GM12865 (cell line): ENCODE results near the gene ZNF878.

Experiments used
- DNase-seq: peaks from one replicate; pipeline ENCODE4 v3.0.0; 2010; ENCODE audit warnings: low read depth
- H3K4me3 ChIP-seq: 2 replicates; pipeline ENCODE4 v1.5.1; 2011; ENCODE audit warnings: mild to moderate bottlenecking, low read depth, low read length, control low read depth
- CTCF ChIP-seq: IDR thresholded peaks from 2 replicates; pipeline ENCODE4 v1.5.1; 2011; ENCODE audit warnings: low read length, control low read depth, low read depth, inconsistent platforms; ENCODE audit not compliant: insufficient read depth; ENCODE audit errors: missing control alignments

Gene ZNF878

DNA sequence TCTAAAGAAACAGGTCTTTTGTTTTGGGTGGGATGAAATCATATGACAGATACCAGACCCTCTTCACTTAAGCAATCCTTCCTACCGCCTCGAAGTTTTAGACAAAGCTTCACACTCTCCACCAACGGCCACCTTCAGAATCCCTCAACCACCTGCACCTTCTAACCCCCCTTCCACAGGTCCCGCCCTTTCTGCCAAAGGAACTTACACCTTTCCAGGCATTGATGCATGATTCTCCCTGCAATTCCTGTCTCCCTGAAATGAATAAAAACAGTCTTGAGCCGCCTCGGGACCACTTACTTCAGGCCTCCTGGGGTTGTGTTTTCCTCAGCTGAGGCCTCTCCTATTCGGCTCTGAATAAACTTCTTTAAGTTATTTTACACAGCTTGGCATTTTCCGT lies 18.1 kb downstream of the ZNF878 start:
- TF ChIP-seq CTCF: no peak
- H3K4me3 ChIP-seq: peak overlapping the region; percentile 78
- no peak for DNase-seq

DNA sequence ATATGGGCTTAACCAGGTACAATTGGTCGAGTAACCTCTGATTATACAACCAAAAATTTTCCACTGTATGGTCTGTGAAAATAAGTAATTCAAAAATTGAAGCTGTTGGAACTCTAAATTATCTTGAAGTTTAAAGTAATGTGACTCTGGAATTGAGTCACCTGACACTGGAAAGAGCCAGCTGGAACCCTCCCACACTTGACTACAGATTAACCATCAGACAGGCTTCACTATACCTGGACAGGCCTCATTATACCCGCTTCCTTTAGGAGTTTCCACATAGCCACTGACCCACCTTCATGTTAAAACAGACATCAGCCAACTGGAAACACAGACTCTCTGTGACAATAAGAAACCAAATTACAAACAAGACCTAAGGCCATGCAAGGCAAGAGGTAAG lies 18.6 kb downstream of the ZNF878 start:
- no peak for TF ChIP-seq CTCF
- DNase-seq: no peak
- H3K4me3 ChIP-seq: no peak overlapping the region

DNA sequence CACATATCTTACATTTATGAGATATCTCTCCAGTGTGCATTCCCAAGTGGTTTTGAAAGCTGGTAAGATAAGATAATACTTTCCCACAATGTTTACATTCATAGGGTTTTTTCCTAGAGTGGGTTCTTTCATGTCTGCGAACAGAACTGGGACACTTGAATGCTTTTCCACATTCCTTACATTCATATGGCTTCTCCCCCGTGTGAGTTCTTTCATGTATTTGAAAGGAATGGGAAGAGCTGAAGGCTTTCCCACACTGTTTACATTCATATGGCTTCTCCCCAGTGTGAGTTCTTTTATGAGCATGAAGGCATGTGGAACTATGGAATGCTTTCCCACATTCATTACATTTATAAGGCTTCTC lies 37.0 kb downstream of the ZNF878 start:
- H3K4me3 ChIP-seq: no peak overlapping the region
- DNase-seq: no peak
- TF ChIP-seq CTCF: no peak

DNA sequence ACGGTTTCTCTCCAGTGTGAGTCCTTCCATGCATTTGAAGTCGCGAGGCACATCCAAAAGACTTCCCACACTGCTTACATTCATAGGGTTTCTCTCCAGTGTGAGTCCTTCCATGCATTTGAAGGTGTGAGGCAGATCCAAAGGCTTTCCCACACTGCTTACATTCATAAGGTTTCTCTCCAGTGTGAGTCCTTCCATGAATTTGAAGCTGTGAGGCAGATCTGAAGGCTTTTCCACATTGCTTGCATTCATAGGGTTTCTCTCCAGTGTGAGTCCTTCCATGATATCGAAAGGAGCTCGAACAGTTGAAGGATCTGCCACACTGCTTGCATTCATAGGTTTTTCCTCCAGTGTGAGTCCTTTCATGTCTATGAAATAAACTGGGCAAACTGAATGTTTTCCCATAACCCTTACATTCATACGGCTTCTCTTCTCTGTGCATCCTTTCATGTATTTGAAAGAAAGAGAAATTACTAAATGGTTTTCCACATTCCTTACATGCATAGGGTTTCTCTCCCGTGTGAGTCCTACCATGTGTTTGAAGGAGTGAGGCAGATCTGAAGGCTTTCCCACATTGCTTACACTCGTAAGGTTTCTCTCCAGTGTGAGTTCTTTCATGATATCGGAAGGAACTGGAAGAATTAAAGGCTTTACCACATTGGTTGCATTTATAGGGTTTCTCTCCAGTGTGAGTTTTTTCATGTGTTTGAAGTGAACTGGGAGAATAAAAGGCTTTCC lies 37.6 kb downstream of the ZNF878 start:
- TF ChIP-seq CTCF: no peak
- DNase-seq: no peak
- no peak overlapping the region for H3K4me3 ChIP-seq

GRCh38 chr19:12000152-12000981 lies 52.4 kb downstream of the ZNF878 start:
- peak; percentile 76 for DNase-seq
- TF ChIP-seq CTCF: no peak
- H3K4me3 ChIP-seq: no peak overlapping the region

- H3K4me3 ChIP-seq: no peak overlapping the region
- no peak for DNase-seq
Observed at GRCh38 chr19:11995174-11995573, 57.6 kb downstream of the ZNF878 start.

More at GRCh38 chr19:11995174-11995573, 57.6 kb downstream of the ZNF878 start:
- no peak for TF ChIP-seq CTCF
